NCI-H187 treated with DMSO at 0.1 percent for 48 hours (cell line): Measurements from ENCODE around the gene ST6GALNAC1.
"Not testable (repeated sequence)": the region's sequence is repeated elsewhere in the genome, so short reads cannot be mapped to it uniquely, and the experiment has no call there.

ENCODE experiments used
- DNase-seq: peaks from one replicate; lab custom pipeline; 2025; lab: John Stamatoyannopoulos, UW

The ST6GALNAC1 gene

DNA sequence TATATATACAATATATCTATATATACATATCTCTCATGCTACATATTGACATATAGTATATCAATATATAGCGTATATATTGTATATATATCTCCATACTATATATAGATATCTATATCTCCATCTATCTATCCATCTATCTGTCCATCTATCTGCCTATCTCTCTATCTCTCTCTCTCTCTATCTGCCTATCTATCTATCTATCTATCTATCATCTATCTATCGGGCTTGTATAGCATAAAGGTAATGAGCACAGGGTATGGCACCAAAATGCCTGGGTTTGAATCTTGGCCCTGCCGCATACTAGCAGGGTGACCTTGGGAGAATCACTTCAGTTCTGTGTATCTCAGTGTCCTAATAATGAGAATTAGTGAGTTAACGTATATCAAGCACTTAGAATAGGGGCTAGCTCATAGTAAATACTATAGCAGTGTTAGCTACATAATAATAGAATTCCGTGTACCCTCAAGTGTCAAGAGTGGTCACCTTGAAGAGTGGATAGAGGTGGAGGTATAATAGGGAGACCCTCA is 1.5 kb downstream of the ST6GALNAC1 start:
- DNase-seq: no peak

DNA sequence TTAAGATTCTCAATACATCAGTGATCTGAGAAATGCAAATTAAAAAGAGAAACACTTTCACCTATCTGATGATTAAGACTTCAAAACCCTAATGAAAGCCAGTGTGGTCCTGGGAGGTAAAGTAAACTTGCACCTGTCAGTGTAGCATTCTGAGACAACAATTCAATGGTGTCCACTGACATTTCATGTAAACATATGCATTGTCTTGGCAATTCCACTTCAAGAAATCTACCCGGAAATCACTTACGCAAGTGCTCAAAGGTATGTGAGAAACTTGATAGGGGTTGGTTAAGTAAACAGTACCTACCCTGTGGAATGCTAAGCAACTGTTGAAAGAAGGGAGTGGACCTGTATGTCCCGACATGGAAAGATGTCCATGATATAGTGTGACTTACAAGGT is 2.1 kb downstream of the ST6GALNAC1 start:
- no peak for DNase-seq

DNA sequence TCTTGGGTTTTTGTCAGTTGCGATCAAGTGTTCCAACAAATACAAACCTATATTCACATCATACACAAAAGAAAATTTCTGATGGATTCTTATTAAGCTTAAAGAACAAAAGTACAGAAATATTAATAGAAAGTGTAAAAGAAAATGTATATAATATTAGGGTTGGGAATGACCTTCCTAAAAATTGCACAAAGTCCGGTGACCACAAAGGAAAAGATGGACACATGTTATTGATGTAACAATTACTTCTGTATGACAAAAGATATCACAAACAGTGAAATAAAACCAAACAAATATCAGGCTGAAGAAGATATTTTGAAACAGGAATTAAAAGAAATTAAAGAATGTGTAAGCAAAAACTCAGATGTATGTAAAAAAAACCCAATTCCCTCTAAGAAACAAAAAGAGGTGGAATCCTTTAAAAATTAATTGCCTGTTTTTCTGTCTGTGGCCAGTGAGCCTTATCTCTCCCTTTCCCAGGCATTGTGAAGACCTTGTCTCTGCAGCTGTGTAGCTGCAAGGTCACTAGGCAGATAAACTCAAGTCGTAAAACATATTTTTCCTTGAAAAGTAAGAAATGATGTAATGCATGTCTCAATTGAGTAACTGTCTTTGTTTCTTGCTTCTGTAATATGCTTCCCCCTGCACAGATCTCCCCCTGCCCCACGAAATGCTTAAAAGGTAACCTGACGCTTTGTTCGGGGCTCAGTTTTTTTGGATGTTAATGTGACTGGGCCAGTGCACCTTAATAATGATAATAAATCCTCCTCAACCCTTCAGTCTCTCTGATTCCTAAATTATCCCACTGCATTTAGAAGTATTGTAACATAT is 2.8 kb downstream of the ST6GALNAC1 start:
- DNase-seq: no peak

DNA sequence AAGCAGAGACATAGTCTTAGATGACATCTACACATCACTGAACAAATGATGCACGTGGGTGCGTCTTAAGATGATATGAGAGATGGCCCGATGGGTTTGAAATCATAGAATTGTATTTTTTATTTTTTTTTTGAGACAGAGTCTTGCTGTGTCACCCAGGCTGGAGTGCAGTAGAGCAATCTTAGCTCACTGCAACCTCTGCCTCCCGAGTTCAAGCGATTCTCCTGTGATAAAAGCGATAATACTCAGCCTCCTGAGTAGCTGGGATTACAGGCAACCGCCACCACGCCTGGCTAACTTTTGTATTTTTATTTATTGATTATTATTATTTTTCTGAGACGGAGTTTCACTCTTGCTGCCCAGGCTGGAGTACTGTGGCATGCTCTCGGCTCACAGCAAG is 5.3 kb downstream of the ST6GALNAC1 start:
- no peak for DNase-seq

DNA sequence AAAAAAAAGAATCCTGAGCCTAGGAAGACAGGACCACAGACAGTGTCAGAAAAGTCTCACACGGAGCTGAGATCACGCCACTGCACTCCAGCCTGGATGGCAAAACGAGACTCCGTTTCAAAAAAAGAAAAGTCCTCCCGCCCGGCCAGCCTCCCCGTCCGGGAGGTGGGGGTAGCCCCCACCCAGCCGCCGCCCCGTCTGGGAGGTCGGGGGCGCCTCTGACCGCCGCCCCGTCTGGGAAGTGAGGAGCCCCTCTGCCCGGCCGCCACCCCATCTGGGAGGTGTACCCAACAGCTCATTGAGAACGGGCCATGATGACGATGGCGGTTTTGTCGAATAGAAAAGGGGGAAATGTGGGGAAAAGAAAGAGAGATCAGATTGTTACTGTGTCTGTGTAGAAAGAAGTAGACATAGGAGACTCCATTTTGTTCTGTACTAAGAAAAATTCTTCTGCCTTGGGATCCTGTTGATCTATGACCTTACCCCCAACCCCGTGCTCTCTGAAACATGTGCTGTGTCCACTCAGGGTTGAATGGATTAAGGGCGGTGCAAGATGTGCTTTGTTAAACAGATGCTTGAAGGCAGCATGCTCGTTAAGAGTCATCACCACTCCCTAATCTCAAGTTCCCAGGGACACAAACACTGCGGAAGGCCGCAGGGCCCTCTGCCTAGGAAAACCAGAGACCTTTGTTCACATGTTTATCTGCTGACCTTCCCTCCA is 6.9 kb downstream of the ST6GALNAC1 start:
- not testable (repeated sequence) for DNase-seq

DNA sequence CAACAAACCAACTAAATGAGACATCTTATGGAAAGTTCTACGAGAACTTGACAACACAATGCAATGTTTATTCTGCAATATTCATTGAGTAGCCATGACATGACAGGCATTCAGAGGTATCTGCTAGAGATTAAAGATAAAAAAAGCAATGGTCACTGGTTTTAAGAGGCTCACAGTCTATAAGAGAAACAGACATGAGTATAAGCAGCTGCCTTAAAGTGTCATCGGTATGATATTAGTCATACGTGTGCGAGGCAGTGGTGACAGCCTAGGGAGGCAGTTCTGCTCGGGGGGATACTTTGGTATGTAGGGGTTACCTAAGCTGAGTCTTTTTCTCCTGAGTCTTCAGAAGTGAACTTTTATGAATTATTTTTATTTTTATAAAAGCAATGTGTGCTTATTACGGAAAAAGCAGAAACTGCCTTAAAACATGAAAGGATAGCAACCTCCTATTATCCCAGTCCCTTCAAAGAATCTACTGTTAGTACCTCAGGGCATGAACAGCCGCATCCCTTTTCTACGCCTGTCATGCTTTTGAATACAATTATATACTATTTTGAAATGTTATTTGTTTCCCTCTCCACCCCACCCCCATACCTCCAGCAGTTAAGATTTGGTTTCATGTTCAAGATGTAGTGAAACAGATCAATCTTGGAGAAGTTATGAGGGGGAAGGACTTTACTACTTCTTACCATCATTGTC is 7.7 kb downstream of the ST6GALNAC1 start:
- no peak for DNase-seq

DNA sequence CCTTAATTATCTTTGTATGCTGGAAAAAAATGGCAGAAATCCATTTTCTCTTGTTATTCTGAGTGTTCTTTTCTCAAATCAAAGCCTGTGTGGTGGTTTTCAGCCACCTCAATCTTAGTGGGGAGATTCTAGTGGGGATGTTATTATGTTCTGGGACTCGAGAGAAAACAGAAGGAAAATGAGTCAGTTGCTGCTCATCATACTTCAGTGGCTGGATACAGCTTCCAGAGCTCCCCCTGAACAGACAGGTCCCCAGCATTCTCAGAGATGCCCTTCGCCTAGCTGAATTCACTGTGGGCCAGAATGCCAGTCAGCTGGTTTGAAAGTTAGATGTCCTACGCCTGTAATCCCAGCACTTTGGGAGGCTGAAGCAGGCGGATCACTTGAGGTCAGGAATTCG is 8.5 kb downstream of the ST6GALNAC1 start:
- DNase-seq: no peak

DNA sequence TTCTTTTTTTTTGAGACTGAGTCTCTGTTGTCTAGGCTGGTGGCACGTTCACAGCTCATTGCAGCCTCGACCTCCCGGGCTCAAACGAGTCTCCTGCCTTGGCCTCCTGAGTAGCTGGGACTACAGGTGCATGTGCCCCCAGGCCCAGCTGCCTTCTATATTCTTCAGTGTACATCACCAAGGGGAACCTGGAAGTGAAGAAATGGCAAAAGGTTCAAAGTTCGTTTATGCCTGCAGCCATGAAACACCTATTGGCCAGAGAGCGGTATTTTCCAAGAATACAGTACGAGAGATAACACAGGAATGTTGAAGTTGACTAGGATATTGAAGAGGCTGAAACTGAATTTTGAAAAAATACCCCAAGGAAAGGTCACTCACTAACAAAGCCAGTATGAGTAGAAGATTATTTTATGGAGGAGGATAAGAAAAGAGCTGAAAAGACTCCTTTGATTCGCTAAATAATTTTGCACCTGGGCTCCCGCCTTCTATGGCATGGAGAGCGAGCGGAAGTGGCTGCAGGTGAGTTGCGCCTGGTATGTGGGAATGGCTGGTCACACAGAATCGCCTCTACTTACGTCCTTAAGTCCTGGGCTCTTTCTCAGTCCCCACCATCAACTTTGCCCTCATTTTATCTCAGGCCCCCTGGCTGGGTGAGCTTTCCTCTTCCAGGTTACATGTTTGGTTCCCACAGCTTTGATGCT is 9.8 kb downstream of the ST6GALNAC1 start:
- DNase-seq: no peak

DNA sequence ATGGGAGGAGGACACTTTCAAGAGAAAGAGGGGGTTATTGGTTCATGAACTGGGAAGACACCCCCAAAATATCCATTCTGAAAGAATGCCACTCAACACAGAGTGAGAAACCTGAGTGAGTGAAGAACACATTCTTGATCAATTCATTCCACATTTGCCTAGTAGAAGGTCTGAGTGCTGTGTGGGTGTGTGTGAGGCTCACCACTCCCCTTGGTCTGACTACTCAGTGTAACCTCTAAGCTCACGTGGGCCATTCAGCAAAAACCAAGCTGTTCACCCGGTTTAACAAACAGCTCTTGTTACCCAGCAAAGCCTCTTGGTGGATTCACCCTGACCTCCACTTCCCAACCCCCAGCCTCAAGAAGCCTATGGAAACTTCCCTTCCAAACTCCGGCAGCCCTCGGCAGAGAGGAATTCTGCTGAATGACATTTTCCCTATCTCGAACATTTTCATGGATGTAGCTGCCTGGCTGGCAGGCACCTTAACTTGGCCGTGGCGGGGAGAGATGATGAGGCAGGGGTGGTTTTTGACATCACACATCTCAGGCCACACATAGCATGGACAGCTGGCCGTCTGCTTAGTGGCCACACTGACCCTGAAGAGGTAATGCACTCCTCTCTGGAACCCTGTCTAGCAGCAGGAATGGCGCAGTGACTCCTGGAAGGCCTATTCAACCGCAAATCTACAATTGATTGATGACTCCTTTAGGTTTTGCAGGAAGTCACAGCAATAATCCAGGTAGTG is 11.6 kb downstream of the ST6GALNAC1 start:
- no peak for DNase-seq

DNA sequence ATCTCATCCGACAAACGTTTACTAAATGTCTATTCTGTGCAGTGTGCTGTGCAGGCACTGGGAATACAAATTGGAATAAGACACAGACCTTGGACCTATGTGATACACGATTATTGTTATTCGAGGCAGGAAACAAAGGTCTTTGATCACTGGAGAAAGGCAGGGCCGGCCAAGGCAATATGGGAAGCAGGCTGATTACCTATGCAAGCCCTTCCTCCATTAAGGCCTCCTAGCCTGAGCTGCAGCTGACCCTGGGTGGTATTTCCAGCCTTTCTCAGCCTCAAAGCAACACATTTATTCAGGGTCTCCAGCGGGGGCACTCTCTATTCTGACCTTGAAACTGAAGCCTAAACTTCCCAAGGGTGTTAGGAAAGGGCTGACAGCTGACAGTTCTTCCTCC is 13.4 kb downstream of the ST6GALNAC1 start:
- DNase-seq: no peak

DNA sequence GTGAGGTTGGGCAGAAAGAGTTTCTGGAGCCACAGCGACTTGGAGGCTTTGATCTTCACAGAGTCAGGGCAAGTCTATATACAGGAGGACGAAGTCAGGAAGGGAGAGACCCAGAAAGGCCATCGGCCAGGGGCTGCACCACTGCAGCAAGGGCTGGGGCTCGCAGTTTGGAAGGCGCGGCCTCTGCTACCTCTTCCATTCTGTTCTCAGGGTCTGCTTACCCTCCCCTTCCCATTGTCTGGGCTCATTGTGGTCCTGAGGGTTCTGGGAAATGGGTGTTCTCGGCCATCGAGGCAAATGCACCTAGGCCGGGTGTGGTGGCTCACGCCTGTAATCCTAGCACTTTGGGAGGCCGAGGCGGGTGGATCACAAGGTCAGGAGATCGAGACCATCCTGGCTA is 16.0 kb downstream of the ST6GALNAC1 start:
- no peak for DNase-seq

DNA sequence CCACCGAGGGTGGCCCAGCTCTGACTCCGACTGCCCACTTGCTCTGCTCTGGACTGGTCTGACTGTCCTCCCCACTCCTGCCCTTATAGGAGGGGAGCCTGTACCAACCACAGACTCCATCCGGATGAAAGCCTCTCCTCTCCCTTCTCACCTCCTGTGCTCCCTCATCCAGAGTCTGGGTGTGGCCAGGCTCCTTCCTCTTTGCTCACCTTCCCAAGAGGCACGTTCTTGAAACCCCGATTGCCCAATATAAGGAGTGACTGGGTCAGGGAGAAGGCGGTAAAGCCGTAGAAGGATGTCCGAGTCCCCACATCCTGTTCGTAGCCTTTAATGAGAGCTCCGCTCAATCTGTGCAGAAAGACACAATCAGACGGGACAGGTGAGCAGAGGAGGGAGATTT is 17.1 kb downstream of the ST6GALNAC1 start:
- no peak for DNase-seq

DNA sequence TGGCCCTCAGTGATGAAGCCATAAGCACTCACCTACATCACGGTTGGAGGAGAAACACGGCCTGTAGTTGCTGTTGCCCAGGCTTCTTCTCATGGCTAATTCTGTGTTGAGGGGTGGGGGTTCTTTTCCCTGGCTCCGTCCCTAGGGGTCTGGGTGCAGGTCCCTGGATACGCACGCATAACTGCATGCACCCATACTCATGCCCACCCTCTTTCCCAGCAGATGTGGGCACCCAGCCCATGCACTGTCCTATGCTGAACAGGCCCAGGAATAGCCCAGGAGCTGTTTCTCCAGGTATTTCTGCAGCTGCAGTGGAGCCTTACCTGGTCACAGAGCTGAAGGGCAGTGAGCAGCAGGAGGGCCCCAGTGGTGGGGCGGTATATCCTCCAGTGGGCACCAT is 18.1 kb downstream of the ST6GALNAC1 start:
- no peak for DNase-seq

DNA sequence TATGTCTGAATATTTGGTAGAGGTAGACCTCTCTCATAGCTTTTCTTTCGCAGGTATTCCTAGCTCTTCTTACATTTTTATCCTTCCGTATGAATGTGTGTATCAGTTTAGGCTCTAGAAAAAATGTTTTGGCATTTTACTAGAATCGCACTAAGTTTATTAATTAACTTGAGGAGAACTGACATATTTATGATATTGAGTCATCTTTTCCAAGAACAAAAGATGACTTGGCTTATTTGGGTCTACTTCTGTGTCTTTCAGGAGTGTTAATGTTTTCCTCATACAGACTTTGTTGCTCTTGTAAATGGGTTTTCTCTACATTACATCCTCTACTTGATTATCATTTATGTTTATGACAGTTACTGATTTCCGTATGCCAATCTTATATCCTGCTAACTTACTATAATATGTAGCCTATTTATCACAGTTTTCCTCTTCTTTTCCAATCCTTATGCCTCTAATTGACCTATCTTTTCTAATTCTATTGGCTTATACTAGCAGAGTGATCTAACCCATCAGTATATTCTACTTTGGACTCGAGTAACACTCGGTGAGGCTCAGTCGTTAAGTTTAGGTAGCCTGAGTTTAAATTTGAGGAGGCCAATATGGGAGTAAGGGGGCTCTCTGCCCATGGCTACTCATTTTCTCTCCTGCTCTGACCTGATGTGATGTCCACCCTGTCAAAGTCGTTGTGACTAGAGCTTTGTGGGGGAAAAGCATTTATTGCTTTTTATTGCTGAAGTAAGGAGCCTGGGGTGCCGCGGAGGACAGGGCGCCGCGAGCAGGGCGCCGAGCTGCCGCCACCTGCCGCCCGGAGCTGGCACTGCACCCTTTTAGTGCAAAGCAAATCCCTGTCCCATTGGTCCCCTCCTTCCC is 20.0 kb downstream of the ST6GALNAC1 start:
- no peak for DNase-seq

DNA sequence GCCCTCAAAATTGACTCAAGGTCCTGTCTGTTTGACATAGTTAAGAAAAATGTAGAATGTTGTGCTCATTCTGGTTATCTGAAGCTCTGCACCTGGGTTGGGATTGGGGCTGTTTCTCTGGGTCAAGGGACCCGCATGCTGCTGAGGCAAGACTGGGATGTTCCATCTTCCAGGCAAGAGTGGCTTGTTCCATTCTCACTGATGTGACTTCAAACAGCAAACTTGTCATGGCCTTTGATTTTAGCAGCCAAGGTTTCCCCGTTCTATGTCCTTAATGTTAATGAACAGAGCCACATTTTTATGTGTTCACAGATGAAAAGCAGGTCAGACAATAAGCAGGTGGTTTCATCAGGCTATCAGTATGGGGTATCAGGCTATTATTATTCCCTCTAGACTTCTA is 25.7 kb downstream of the ST6GALNAC1 start:
- no peak for DNase-seq

DNA sequence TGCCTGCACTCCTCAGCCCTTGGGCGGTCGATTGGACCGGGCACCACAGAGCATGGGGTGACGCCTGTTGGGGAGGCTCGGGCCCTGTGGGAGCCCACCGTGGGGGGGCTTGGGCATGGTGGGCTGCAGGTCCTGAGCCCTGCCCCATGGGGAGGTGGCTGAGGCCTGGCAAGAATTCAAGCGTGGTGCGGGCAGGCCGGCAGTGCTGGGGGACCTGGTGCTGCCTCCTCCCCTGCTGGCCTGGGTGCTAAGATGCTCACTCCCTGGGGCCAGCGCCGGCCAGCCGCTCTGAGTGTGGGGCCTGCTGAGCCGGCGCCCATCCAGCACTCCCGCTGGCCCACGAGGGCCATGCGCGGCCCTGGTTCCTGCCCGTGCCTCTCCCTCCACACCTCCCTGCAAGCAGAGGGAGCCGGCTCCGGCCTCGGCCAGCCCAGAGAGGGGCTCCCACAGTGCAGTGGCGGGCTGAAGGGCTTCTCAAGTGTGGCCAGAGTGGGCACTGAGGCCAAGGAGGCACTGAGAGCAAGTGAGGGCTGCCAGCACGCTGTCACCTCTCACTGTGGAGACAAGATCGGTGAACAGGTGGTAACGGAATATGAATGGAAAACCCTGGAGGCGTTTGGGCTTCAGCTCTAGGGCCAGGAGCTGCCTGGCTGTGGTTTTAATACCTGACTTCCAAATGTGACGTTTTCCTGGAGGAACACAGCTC is 28.5 kb downstream of the ST6GALNAC1 start:
- no peak for DNase-seq

DNA sequence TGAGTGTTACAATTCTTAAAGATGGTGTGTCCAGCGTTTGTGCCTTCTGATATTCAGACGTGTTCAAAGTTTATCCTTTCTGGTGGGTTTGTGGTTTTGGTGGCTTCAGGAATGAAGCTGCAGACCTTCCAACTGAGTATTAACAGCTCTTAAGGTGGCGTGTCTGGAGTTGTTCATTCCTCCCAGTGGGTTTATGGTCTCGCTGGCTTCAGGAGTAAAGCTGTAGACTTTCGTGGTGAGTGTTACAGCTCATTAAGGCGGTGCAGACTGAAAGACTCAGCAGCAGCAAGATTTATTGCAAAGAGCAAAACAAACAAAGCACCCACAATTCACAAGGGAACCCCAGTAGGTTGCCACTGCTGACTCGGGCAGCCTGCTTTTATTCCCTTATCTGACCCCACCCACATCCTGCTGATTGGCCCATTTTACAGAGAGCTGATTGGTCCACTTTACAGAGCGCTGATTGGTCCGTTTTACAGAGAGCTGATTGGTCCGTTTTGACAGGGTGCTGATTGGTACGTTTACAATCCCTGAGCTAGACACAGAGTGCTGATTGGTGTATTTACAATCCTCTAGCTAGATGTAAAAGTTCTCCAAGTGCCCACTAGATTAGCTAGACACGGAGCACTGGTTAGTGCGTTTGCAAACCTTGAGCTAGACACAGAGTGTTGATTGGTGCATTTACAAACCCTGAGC is 29.3 kb downstream of the ST6GALNAC1 start:
- not testable (repeated sequence) for DNase-seq

DNA sequence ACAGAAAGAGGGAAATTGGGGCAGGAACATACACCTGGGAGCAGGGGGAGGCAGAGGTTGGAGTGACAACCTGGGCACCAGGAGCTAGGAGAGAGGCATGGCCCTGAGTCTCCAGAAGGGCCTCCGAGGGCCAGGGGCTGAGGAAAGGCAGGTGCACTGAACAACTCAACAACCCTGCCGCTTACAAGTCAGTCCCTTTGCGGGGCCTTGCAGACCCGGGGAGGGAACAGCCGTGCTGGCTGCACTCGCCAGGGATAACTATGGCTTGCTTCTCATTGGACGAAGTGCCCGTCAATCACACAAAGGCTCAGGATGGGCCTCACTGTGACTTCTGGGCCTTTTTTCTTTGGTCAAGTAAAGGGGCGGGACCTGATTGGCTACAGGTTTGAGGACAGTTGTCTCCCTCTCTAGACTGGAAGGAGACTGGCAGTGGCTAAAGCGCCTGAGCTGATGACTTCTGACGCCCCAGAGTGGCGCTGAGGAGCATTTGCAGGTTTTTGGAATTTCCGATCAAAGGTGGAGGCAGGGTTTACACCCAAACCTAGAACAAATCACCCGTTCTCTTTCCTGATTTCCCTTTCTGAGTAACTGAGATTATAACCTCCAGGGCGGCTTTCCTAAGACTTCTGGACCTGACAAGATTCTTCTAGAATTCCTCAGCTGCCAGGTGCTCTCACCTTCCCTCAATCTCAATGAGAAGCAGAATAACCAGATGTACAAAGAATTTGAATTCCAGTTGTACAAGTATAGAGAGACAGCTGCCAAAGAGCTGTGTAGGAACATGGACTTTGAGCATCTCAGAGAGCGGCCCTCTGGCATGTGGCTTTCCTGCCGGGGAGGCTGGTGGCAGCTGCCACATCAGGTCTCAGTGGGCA is 30.3 kb downstream of the ST6GALNAC1 start:
- DNase-seq: no peak
